ENCODE measurements around the gene KCNH8. TPM values are rescaled to one million over a fixed set of nuclear protein-coding genes. Genes with fewer than 3 reads are reported as not detected.
A peak's percentile ranks its signal among the peaks of the same experiment; 100 is the strongest.
"Not testable (repeated sequence)": the region's sequence is repeated elsewhere in the genome, so short reads cannot be mapped to it uniquely, and the experiment has no call there.

Gene KCNH8
- polyA plus RNA-seq, 3 donors, result 0.03 TPM; not detected in 2

- Histone ChIP-seq H3K4me2 (replicated peaks; ENCODE audit: extremely low read depth, low read length, poor library complexity, severe bottlenecking) (no peak overlapping the region), H4K20me1 (ENCODE audit: insufficient read depth, low read length) (no peaks in the 10 kb centered on the region), H3K79me2 (ENCODE audit: insufficient read depth, low read length) (no peaks in the 10 kb centered on the region), H3K9ac (ENCODE audit: insufficient read depth, low read length, poor library complexity, severe bottlenecking) (no peak overlapping the region), H3K27ac (ENCODE audit: low read depth in 1 of 2, low read length in 2 of 2) (no peak overlapping the region), H3K27me3 (ENCODE audit: control insufficient read depth in 2 of 2, insufficient read depth in 2 of 2, low read length in 2 of 2) (no peaks in the 10 kb centered on the region), H3K4me1 (ENCODE audit: control insufficient read depth in 1 of 2, insufficient read depth in 2 of 2, low read length in 2 of 2) (no peaks in the 10 kb centered on the region), H2AFZ (ENCODE audit: insufficient read depth, low read depth, low read length, poor library complexity, severe bottlenecking) (no peak overlapping the region), H3K4me3 (replicated peaks in 1 of 3; ENCODE audit: low read depth in 2 of 3, low read length in 3 of 3) (no peak overlapping the region), H3K36me3 (replicated peaks in 1 of 2; ENCODE audit: control insufficient read depth in 1 of 2, insufficient read depth in 2 of 2, low read length in 2 of 2) (no peaks in the 10 kb centered on the region), H3K9me3 (replicated peaks in 1 of 2; ENCODE audit: control insufficient read depth in 1 of 2, insufficient read depth in 1 of 2, low read length in 2 of 2) (peaks cover 0 to 2% of the 10 kb centered on the region in 2 donors)
- Mint-ChIP-seq H3K4me3 (no peak overlapping the region), H3K9me3 (peaks cover 0 to 12% (median 4%) of the 10 kb centered on the region in 7 donors), H3K27ac (no peak overlapping the region), H3K27me3 (ENCODE audit: low read depth in 3 of 3) (peaks cover 0 to 2% (median 0%) of the 10 kb centered on the region in 3 donors), H3K4me1 (peaks cover 8% of the 10 kb centered on the region), H3K36me3 (no peaks in the 10 kb centered on the region)
- no CpG with 5 or more reads among the region's 4 CpGs for WGBS (ENCODE audit: insufficient coverage)
- no peak for DNase-seq
- TF ChIP-seq, protein P1, sequence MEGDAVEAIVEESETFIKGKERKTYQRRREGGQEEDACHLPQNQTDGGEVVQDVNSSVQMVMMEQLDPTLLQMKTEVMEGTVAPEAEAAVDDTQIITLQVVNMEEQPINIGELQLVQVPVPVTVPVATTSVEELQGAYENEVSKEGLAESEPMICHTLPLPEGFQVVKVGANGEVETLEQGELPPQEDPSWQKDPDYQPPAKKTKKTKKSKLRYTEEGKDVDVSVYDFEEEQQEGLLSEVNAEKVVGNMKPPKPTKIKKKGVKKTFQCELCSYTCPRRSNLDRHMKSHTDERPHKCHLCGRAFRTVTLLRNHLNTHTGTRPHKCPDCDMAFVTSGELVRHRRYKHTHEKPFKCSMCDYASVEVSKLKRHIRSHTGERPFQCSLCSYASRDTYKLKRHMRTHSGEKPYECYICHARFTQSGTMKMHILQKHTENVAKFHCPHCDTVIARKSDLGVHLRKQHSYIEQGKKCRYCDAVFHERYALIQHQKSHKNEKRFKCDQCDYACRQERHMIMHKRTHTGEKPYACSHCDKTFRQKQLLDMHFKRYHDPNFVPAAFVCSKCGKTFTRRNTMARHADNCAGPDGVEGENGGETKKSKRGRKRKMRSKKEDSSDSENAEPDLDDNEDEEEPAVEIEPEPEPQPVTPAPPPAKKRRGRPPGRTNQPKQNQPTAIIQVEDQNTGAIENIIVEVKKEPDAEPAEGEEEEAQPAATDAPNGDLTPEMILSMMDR (IDR thresholded peaks at IDR 0.05), result no peak
- intact Hi-C loops (cut with micrococcal nuclease), result no loop called here
Measured at GRCh38 chr3:19231792-19232461, 83.6 kb downstream of the KCNH8 start.

DNA sequence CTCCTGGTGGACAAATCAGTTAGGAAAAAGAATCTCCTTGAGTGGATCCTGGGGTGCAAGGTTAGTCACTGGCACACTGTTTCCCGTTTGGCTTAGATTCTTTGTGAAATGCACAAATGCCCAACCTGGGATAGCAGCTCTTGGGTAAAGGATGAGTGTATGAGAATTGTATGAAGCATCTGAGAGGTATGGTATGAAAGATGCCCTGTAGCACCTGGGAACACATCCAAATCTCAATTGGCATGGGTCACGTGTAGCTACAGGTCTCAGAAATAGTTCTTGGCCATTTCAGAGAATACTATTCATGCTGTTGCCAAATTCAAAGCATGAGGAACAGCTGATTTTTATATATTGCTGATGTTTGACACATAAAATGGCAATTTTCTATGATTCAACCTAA, 84.3 kb downstream of the KCNH8 start:
- Histone ChIP-seq H3K27me3 (ENCODE audit: control insufficient read depth in 2 of 2, insufficient read depth in 2 of 2, low read length in 2 of 2) (no peaks in the 10 kb centered on the region), H4K20me1 (ENCODE audit: insufficient read depth, low read length) (no peaks in the 10 kb centered on the region), H3K9me3 (replicated peaks in 1 of 2; ENCODE audit: control insufficient read depth in 1 of 2, insufficient read depth in 1 of 2, low read length in 2 of 2) (peaks cover 0 to 2% of the 10 kb centered on the region in 2 donors), H3K4me1 (ENCODE audit: control insufficient read depth in 1 of 2, insufficient read depth in 2 of 2, low read length in 2 of 2) (no peaks in the 10 kb centered on the region), H2AFZ (ENCODE audit: insufficient read depth, low read depth, low read length, poor library complexity, severe bottlenecking) (no peak overlapping the region), H3K27ac (ENCODE audit: low read depth in 1 of 2, low read length in 2 of 2) (no peak overlapping the region), H3K79me2 (ENCODE audit: insufficient read depth, low read length) (no peaks in the 10 kb centered on the region), H3K9ac (ENCODE audit: insufficient read depth, low read length, poor library complexity, severe bottlenecking) (no peak overlapping the region), H3K4me3 (replicated peaks in 1 of 3; ENCODE audit: low read depth in 2 of 3, low read length in 3 of 3) (no peak overlapping the region), H3K4me2 (replicated peaks; ENCODE audit: extremely low read depth, low read length, poor library complexity, severe bottlenecking) (no peak overlapping the region), H3K36me3 (replicated peaks in 1 of 2; ENCODE audit: control insufficient read depth in 1 of 2, insufficient read depth in 2 of 2, low read length in 2 of 2) (no peaks in the 10 kb centered on the region)
- peaks cover 0 to 2% (median 0%) of the 10 kb centered on the region in 3 donors for H3K27me3 Mint-ChIP-seq (ENCODE audit: low read depth in 3 of 3)
- H3K36me3 Mint-ChIP-seq, result no peaks in the 10 kb centered on the region
- DNase-seq, result no peak
- peaks cover 0 to 12% (median 4%) of the 10 kb centered on the region in 7 donors for H3K9me3 Mint-ChIP-seq
- TF ChIP-seq, protein P1 (IDR thresholded peaks at IDR 0.05), result no peak
- no peak overlapping the region for H3K4me3 Mint-ChIP-seq
- peaks cover 8% of the 10 kb centered on the region for H3K4me1 Mint-ChIP-seq
- H3K27ac Mint-ChIP-seq, result no peak overlapping the region
- intact Hi-C loops (cut with micrococcal nuclease), result no loop called here
- WGBS (ENCODE audit: insufficient coverage), result 83% methylated on average over 2 of the region's 2 CpGs

- H3K4me3 ChIP-seq (replicated peaks in 1 of 3; ENCODE audit: low read depth in 2 of 3, low read length in 3 of 3); H3K9me3 ChIP-seq (replicated peaks in 1 of 2; ENCODE audit: control insufficient read depth in 1 of 2, insufficient read depth in 1 of 2, low read length in 2 of 2); DNase-seq; H2AFZ ChIP-seq (ENCODE audit: insufficient read depth, low read depth, low read length, poor library complexity, severe bottlenecking); H3K9ac ChIP-seq (ENCODE audit: insufficient read depth, low read length, poor library complexity, severe bottlenecking); H3K4me1 ChIP-seq (ENCODE audit: control insufficient read depth in 1 of 2, insufficient read depth in 2 of 2, low read length in 2 of 2); H3K9me3 Mint-ChIP-seq; H3K27me3 ChIP-seq (ENCODE audit: control insufficient read depth in 2 of 2, insufficient read depth in 2 of 2, low read length in 2 of 2); H3K36me3 Mint-ChIP-seq; H3K27me3 Mint-ChIP-seq (ENCODE audit: low read depth in 3 of 3); H3K27ac ChIP-seq (ENCODE audit: low read depth in 1 of 2, low read length in 2 of 2); H3K4me2 ChIP-seq (replicated peaks; ENCODE audit: extremely low read depth, low read length, poor library complexity, severe bottlenecking); H3K79me2 ChIP-seq (ENCODE audit: insufficient read depth, low read length); intact Hi-C loops (cut with micrococcal nuclease); H4K20me1 ChIP-seq (ENCODE audit: insufficient read depth, low read length); H3K36me3 ChIP-seq (replicated peaks in 1 of 2; ENCODE audit: control insufficient read depth in 1 of 2, insufficient read depth in 2 of 2, low read length in 2 of 2); H3K4me1 Mint-ChIP-seq; H3K27ac Mint-ChIP-seq: not testable (repeated sequence)
- peak overlapping the region in 1 of 2 donors; percentile 49 for H3K4me3 Mint-ChIP-seq
- 86% methylated on average over 51 of the region's 53 CpGs for WGBS (ENCODE audit: insufficient coverage)
Measured at GRCh38 chr3:19233882-19234784, 85.8 kb downstream of the KCNH8 start.
